HepG2 (cell line): ENCODE measurements around the gene CHRM5.
"Not testable (repeated sequence)": the region's sequence is repeated elsewhere in the genome, so short reads cannot be mapped to it uniquely, and the experiment has no call there.

Source experiments
- ZNF709 ChIP-seq: sonication (generic); formaldehyde crosslinking; IDR thresholded peaks from 2 replicates; pipeline ENCODE4 v1.5.0; 2020; ENCODE audit warnings: mild to moderate bottlenecking, missing genetic modification reagents
- ZNF768 ChIP-seq: sonication (generic); formaldehyde crosslinking; IDR thresholded peaks from 2 replicates; pipeline ENCODE4 v1.4.0; 2020; ENCODE audit warnings: missing genetic modification reagents
- ZSCAN12 ChIP-seq: sonication (generic); formaldehyde crosslinking; IDR thresholded peaks from 2 replicates; pipeline ENCODE4 v1.9.0; 2021; ENCODE audit warnings: mild to moderate bottlenecking, missing genetic modification reagents

GRCh38 chr15:34050385-34050784 lies 82.1 kb downstream of the CHRM5 start:
- TF ChIP-seq ZNF768, ZNF709, ZSCAN12 (CRISPR knock-in tag): not testable (repeated sequence)
